Right renal cortex interstitium (tissue), 3 donors: Measurements from ENCODE around the gene CD48. TPM values are rescaled to one million over a fixed set of nuclear protein-coding genes. Genes with fewer than 3 reads are reported as not detected.
"Not testable (repeated sequence)": the region's sequence is repeated elsewhere in the genome, so short reads cannot be mapped to it uniquely, and the experiment has no call there.

Source experiments
- DNase-seq, 3 donors: peaks; one replicate each; pipeline ENCODE4 v3.0.0-alpha.2; 2013; ENCODE audit warnings: low read depth in 3 of 3, low spot score in 2 of 3
- polyA plus RNA-seq, 3 donors: library from polyadenylated mRNA; unstranded; fragments of 120-200 nt; gene quantifications; one replicate each; pipeline ENCODE4 v1.2.1, GENCODE V29; 2013; ENCODE audit not compliant: insufficient read length in 3 of 3

Gene CD48
- polyA plus RNA-seq, 3 donors = 2.0 to 2.3 (median 2.2) TPM

DNA sequence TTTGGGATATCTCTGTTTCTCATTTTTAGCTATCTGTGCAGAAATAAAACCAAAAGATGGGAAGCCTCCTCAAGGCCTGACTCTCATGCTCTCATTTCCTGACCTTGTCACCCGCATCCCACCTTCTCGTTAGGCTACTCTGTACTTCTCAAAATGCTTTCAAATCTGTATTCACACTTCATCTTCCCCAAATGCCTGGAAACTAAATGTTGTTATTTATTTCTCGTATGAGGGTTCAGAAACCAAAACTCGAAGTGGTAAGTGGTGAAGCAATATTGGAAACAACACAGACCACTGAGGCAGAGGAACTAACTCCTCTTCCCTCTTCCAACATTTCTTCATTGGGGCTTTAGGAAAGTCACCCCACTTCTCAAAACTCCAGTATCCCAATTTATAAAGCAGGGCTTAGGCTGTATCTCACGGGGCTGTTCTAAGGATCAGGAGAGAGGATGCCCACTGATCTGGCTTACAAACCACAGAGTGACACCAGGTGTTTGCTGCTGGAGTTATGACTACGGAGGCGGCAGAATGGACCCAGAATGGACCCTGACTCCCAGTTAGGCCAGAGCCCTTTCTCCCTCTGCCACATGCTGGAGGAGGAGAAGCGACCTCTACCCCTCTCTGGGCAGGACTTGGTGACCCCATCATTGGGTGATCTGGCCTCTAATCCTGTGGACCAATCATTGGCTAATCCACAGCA, 31.0 kb upstream of the CD48 start:
- DNase-seq = no peak

DNA sequence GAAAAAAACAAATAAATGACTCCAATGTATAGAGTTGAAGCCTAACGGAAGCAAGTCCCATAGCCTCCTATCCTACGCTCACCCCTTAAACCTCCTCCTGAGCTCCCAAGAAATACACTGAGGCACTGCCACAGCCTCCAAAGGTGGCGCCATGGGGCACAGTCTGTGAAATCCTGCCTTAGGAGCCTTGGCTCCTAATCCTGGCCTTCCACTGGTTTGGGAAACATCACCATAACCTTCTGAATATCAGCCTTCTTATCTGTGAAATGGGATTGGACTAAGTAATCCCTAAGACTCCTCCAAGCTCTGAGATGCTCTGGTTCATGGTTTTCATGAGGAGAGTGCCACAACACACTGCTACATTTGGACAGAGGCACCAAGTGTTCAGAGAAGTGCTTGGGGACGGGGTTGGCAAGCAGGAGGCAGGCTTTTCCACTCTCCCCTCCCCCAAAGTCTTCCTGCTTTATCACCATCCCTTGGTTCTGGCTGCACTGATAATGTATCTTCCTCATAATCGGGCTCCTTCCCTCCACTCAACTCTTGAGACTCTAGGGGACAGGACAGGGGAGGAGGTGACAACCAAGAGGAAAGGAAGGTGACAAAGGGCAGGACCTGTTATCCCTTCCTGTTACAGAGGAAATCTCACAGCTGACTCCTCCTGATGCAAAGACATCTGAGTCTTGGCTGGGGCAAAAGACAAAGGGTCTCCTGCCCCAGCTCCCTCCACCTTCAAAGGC, 30.2 kb upstream of the CD48 start:
- DNase-seq = no peak

DNA sequence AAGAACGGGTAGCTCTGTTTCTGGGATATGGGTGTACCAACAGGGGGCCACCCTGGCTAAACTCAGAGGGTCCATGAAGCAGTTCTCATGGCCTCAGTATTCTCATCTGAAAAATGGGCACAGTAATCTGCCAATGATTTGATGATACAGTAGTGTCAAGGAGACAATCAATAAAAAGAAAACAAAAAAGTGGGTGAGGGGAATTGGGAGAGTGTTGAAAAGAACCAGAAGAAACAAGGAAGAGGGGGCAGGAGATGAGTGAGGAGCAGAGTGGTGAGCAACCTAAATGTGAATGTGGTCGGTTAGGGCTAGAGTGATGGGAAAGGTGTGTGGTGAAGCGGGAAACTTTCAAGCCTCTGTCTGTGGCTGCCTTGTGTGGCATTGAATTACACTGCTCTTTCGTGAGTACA, 29.5 kb upstream of the CD48 start:
- no peak for DNase-seq

DNA sequence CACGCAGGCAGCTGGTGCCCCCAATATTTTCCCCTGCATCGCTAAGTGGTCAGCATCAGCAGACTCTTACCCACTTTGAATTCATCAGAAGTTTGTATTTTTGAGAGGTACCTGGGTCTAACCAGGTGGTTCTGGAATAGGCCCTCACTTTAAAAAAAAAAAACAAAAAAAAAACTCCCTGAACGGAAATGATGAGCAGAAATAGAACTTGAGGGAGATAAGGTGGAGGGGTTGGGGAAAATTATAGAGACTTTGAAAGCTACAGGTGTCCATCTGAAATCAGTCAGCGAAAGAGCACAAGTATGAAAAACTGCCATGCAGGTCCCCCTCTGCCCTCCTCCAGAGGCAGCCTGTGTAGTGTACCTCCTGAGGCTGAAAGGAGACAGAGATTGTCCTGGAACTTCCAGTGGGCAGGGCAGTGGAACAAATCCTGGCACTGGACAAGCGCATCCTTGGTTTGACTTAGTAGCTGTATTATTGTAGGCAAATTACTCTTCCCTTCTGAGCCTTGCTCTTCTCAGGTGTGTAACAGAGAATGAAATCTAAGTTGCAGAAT, 28.6 kb upstream of the CD48 start:
- DNase-seq = no peak

DNA sequence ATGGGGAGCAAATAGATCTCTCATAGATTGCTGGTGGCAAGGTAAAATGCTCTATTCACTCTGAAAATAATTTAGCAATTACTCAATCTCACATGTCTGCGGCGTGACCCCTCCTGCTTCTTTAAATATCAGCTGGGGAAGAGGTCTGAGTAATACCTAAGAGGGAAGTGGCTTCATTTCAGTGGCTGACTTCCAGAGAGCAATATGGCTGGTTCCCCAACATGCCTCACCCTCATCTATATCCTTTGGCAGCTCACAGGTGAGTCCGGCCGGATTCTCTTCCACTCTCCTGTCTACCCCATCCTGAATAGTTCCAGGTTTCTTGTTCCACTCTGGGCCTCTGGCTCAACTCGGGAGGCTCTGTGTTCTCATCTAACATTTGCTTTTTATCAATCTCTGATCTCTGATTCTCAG, 27.5 kb upstream of the CD48 start, which contains the start of gene SLAMF7:
TSS of gene SLAMF7 (plus strand) at position 150 of the 414 bp plus-strand sequence. CDS start at position 205, 55 bp downstream.
- DNase-seq = no peak

DNA sequence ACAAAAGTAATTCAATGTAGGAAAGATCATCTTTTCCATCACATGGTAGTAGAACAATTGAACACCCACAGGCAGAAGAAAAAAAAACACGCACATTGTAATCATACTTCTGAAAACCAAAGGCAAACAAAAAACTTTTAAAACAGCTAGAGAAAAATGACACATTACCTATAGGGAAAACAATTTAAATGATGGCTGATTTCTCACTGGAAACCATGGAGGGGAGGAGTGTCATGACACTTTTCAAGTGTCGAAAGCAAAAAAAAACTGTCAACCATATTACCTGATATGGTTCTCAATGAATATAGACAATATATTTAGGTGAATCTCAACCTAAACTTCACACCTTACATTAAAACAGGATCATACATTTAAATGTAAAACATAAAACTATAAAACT, 26.6 kb upstream of the CD48 start:
- no peak for DNase-seq

DNA sequence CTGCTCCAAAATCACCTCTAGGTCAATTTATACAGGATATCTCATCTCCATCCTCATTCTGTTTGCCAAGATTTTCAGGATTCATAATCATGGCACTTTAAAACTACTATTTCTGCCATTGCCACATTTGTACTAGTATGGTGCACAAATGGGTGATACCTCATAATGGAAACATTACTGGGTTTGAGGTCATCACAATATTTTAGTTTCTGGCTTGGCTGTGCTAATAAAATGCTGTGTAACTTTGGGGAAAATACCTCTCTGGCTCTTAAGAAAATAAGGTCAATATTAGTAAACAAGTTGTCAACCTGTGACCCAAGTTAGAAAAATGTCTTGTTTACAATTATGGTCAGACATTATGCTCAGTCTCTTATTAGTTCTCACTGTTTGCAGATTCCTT, 22.7 kb upstream of the CD48 start:
- no peak for DNase-seq

DNA sequence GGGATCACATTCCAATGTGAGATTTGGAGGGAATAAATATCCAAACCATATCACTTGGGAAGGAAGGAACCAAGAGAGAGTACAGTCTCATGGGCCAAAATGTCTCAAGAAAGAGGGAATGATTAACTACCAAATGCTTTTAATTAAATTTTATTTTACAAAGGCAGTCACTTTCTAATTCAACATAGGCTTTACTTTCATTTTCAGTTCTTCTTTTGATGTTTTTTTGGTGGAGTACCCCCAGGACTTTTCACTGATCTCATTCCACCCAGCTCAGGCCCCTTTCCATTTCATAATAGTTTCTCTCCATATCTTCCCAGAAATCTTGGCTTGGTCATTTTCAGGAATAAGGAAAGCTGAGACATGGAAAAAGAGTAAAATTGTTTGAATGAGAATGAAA, 22.3 kb upstream of the CD48 start:
- DNase-seq = no peak

DNA sequence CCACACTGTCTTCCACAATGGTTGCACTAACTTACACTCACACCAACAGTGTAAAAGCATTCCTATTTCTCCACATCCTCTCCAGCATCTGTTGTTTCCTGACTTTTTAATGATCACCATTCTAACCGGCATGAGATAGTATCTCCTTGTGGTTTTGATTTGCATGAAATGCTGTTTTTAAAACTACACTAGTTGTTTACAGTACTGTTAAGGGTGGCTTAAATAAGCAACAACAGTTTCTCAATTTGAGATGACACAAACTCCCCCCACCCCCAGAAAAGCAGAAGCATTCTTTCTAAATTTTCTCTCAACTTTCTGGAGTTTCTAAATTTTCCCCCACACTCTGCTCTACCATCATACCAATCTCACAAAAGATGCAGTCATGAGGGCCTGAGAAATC, 20.4 kb upstream of the CD48 start:
- no peak for DNase-seq

DNA sequence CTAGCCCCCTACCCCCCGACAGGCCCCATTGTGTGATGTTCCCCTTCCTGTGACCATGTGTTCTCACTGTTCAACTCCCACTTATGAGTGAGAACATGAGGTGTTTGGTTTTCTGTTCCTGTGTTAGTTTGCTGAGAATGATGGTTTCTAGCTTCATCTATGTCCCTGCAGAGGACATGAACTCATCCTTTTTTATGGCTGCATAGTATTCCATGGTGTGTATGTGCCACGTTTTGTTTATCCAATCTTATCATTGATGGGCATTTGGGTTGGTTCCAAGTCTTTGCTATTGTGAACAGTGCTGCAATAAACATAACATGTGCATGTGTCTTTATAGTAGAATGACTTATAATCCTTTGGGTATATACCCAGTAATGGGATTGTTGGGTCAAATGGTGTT, 19.9 kb upstream of the CD48 start:
- not testable (repeated sequence) for DNase-seq

DNA sequence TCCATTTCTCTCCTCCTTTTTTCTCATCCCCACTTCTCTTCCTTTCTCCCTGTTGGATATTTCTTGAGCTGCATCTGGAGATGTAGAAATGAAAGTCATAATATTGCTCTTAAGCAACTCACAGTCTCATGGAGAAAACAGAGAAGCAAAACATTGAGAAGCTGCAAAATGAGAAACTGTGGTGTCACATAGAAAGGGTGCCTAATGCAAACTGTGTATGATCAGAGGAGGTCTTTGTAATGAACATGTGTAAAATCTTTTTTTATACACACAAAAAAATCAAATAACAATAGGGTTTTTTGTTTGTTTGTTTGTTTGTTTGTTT, 15.7 kb upstream of the CD48 start:
- DNase-seq = no peak

DNA sequence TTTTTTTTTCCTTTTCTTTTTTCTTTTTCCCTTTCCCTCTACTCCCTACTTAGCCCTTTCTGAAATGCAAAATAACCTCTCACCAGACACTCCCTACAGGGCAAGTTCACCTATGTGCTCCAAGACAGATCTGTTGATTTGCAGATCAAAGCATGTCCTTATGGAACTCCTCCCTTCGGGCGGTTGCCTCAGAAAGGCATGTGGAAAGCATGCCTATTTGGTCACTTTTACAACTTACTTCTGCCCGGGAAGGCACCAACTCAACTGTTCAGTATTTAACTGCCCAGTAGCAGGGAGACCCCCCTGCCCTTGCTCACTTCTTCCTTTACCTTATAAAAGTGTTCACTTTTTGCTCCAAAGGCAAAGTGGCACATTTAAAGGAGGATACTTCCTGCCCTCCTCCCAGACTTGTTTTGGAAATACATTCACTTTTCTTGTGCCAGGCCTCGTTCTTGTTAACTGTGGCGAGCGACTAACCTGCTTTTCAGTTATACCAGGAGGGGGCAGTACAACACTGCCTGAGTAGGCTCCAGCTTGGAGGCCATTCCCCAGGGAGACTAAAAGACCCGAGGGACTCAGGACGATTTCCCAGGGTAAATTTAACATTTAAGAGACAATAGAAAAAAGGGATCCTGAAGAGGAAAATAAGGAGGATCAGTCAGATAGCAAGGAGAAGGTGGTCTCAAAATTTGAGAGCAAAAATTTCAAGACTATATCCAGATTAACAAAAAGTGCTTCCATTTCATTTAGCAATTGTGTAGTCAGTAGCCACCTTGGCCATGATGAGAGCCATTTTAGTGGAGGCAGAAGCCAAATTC, 15.1 kb upstream of the CD48 start:
- DNase-seq = peak; percentile 33 to 44 (median 38)

DNA sequence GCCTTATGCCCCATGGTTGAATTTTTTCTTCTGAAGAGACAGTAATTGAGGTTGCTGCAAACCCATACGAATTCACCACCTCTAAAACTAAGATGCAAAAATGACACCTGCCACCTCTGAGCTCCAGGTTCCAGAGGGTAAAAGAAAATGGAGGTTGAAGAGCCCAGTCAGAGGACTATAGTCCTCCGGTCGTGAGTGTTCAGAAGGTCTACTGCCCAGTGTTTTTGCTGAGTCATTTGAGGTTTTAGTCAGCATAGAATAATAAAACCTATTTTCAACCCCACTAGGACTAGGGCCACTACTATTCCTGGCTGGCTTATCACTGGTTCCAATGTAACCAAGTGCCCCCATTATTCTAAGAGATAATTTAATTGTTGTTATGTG, 14.5 kb upstream of the CD48 start:
- DNase-seq = no peak

DNA sequence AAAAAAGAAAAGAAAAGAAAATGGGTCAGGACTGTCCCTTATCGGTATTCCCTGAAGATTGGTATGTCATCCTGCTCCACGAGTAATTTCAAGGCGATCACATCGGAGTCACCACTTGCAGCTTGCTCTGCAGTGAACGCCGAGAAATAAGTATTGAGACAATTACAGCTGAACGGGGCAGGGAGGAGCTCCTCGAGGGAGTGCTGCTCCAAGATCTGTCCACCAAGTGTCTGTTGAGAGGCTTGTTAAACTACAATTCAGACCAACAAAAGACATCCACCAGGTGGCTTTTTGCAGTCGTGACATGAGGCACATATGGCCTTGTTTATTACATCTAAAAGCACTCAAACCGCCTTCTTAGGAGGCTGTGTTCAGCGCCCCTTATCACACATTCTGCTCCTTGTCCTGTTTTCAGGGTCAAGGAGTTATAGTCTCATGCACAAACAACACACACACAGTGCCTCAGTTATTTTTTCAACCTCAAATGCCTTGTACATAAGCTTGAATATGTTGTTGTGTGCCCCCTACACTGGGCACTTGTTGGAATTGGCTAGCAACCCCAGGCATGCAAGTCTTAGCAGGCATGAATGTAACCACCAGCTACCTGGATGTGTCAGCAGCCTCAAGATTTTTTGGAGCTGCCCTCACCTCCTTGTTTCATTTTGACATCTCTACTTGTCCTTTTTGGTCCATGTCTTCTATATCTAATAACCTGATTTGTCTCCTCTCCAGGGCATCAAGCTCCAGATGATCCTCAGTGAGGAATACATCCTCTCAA, 13.0 kb upstream of the CD48 start:
- no peak for DNase-seq

DNA sequence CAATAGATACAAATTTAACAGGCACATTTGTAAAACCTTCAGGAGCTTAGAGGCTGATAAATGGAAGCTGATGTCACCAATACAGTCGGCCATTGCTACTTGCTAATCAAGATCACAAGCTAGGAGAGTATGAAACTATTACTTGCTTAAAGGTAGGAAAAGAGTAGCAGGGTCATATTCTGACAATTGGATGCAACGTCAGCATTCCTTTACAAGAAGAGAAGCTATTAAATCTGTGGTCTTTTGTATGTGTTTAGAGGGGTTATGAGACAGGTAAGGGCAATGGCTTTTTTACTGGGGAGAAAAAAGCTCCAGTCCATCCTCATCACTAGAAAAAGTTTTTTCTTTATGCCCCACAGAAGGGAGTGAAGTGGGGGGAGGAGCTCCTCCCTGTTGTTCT, 11.7 kb upstream of the CD48 start:
- no peak for DNase-seq

DNA sequence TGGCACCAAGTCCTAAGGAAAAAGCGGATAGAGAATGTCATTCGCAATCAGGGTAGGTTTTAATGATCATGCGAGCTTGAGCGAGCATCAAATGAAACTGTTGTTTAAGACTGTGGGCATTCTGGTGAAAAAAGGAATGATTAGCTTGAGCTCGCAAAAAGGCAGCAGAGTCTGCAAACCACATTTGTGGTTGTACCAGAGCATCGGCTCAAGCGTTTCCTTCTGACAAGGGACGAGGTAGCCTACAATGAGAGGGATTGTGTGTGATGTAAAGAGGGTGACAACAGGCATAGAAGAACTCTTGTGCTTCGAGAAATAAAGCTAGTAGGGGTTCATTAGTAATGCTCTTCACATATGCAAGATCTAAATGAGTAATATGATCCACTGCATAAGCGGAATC, 11.1 kb upstream of the CD48 start:
- DNase-seq = no peak

DNA sequence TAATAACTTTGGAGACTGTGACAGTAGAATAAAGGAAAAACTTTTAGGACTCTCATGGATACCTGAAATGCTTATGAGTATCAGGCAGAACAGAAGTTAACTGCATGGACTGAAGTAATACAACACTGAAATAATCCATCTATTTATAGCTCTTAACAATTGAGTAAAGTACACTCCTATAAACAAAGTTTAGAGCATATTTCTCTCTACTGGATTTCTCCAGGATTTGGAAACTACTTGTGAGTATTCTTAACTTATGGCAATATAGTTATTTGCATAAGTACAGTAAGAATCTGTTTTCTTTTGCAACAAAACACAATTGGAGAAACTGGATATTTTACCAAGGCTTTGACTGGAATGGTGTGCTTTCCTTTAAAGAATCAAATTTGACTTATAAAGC, 9.9 kb upstream of the CD48 start:
- DNase-seq = no peak

DNA sequence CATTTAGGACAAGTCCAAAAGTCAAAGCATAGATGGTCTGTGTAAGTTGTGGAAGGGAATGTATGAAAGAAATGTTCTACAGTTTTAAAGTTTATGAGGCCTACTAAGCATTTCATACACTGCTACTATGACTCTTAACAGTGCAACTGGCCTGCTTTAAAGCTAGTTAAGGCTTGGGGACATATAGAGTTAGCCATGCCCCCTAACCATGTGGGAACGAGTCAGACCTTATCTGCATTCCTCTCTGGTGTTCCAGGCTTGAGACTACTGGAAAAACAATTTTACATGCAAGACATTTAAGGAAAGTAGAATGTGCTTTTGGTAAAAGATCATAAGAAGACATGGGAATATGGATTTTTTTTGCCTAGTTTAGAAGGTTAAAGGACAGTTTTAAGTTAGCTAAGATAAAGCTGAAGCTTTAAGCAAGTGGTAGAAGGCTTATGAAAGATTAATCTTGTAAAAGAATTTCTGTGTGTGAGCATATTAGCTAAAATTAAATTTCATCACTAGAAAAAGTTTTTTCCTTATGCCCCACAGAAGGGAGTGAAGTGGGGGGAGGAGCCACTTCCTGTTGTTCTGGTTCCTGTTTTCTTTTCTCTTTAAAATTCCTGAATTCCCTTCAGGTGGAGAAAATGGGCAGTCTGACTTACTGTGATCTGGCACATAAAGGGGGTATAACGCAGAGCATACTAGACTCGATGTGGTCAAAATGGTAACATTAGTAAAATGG, 8.9 kb upstream of the CD48 start:
- DNase-seq = no peak

DNA sequence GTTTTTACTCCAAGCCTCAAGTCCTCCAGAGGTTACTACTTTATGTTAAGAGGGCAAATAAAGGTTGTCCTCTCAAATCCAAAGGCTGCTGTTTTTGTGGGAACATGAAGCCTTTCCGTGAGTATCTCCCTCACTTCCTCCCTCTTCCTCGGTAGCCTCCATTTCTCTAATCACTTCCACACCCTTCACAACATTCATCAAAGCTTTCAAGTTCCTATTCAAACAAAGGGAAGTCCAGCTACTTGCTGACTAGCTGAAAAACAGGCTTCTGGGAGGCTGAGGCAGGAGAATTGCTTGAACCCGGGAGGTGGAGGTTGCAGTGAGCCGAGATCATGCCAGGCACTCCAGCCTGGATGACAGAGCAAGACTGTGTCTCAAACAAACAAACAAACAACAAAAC, 6.6 kb upstream of the CD48 start:
- DNase-seq = no peak

DNA sequence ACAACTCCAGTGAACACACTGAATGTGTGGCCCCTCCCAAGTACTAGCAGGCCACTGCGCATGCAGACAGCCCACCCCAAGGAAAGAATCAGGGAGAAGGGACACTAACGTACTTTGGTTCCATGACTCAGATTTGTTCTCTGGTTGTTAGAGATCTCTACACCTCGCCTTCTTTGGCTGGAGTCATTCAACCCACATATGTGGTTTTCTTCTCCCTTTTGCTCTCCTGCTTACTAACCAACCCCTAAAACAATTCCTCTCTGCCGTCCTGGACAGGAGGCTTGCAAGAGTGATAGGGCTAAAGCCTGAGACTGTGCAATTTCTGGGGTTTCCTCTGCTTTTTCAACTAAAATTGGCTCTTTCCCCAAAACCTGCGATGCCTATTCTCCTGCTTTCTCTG, 5.7 kb upstream of the CD48 start:
- no peak for DNase-seq
